ENCODE measurements around the gene EIF5.

EIF5 gene

DNA sequence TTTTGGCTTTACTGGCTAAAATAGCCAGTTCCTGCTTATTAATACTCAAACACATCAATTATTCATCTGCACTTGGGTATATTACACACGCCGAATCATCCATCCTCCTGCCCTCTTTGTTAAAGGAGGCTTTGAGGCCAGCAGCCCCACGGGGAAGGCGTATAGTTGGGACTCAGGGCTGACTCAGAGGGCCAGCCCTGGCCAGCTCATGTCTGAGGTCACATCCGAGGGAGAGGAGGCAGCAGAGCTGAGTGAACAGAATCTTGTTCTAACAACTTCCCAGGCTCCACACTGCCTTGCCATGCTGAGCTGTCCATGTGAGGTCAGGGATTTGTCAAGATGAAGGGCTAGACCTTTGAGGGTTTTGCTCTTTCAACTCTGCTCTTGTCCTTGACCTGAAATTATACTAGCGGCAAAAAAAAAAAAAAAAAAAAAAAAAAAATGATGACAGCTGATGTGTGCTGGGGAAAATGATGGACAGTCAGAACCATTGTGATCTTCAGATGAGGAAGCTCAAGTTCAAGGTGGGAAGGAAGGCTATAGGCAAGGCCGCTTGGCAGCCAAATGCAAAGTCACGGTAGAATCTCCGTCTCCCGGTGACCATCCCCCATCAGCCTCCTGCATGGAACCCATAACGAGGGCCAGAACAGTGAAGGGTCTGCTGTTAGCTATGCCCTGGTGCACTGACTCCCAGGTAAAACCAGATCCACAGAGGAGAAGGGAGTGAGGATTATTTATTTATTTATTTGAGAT is 38.7 kb downstream of the EIF5 start:
- FAIRE-seq: no peak

DNA sequence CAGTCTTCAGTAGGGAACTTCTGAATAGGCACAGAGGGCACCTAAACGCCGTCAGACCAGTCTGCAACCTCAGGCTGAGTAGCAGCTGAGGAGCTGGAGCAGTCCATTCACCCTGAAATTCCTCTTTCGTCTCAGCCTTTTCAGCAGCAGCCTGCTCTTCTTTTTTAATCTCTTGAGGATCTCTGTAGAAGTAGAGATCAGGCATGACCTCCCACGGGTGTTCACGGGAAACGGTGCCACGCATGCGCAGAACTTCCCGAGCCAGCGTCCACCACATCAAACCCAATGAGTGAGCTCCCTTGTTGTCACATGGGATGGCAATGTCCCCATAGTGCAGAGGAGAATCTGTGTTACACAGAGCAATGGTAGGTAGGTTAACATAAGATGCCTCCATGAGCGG is 40.1 kb downstream of the EIF5 start:
- FAIRE-seq: no peak

DNA sequence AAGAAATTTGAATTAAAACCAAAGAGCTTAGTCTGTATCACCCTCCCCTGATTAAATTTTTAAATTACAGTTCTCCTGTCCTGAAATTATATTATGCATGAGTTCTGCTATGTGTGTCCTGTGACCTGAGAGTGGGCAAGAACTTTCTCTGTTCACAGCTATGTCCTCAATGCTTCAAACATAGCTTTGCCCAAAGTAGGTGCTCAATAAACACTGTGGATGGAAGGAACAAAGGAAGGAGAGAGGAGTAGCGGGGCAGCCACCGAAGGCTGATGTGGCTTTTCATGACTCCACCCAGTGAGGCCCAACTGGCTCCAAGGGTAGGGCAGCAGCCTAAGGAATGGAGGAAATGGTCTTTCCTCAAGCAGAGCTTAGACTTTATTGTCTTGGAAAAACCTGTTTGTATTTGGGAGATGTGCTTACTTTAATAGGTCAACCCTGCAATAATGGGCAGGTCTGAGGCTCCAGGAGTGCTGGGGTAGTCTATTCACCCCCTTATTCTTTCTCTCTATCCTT is 43.5 kb downstream of the EIF5 start:
- no peak for FAIRE-seq

DNA sequence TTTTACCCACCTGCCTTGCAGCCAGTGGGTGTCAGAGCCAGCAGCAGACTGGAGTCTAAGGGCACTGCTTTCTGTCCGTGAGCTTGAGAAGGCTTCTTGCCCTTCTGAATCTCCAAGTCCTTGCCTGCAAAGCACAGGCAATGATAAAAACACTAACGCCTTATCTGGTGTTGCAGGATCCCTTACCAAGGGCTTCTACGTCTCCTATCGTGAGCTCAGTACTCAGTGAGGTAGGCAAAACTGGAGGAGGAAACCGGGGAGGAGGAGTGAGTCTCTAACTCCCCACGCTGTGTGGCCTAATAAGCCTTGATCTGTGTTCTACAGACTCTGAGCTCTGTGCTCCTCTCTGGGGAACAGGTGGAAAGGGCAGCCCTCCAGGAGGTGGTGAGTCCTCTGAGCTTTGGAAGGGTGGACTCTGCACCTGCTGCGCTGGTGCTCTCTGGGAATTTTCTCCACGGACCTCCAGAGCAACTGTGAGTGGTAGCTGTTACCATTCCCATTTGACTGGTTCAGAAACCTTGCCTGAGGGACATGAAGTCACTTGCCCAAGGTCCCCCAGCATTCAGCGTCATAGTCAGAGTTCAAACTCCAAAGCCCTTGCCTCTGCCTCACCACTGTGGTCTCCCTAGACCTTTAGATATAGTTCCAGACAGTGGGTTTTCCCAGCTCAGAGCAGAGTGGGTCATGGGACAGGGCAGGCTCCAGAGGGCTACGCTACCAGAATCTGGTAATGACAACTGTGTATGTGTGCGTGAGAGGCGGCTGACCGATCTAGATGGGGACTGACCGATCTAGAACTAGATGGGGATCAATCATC is 44.2 kb downstream of the EIF5 start:
- FAIRE-seq: no peak

DNA sequence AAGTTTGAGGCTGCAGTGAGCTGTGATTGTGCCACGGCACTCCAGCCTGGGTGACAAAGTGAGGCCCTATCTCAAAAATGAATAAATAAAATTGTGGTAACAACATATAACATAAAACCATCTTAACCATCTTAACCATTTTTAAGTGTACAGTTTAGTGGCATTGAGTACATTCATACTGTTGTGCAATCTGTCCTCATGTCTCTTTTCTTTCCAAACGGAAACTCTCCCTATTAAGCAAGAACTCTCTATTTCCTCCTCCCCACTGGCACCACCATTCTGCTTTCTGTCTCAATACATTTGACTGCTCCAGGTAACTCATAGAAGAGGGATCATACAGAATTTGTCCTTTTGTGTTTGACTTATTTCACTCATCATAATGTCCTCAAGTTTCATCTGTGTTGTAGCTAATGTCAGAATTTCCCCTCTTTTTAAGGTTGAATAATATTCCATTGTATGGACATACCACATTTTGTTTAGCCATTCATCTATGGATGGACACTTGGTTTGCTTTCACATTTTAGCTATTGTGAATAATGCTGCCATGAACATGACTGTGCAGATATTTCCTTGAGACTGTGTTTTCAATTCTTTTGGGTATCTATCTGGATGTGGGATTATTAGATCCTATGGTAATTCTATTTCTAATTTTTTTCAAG is 46.8 kb downstream of the EIF5 start:
- no peak for FAIRE-seq

DNA sequence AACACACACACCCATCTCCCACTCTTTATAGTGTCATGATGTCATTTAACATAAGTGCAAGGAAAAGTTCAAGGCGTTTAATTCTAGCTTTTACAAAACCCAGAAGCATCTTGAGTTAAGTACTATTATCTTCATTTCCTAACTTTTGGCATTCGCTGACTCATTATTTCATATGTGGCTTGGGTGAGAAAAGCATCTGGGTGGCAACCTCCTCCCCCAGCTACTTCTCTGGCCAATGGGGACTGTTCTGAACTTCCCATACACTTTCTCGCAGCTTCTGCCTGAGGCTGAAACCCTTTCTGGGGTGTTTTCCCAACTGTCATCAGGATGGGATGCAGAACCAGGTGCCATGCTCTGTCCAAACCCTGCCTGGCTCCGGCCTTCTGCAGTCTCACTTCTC is 48.3 kb downstream of the EIF5 start:
- FAIRE-seq: no peak

DNA sequence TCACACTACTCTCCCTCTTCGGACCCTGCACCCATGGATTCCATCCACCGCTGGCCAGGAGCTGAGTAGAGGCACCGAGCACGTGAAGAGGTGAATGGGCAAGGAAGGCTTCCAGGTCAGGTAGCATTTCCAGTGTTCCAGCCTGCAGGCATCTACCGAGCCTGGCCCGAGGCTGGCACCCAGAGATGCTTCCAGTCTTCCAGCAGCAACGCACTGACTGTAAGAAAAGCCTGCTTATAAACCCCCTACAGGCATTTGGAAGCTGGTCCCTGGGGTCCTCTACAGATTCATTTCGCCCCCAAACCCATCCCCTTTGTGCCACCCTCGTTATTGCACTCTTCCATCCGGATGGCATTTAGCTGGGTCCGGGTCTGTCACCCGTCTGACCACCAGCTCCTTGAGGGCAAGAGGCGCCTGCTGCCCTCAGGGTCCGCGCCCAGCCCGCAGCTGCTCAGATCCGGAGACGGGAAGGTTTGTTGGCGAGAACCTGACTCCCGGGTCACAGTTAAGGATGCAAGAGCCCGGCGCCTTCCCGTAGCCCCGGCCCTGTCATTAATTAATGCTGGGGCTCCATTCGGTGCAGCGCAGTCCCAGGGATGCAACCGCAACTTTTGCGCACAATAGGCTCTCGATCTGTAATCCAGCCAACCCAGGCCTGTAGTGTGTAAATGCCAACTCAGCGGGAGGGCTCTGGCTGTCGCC is 50.6 kb downstream of the EIF5 start:
- FAIRE-seq: no peak

DNA sequence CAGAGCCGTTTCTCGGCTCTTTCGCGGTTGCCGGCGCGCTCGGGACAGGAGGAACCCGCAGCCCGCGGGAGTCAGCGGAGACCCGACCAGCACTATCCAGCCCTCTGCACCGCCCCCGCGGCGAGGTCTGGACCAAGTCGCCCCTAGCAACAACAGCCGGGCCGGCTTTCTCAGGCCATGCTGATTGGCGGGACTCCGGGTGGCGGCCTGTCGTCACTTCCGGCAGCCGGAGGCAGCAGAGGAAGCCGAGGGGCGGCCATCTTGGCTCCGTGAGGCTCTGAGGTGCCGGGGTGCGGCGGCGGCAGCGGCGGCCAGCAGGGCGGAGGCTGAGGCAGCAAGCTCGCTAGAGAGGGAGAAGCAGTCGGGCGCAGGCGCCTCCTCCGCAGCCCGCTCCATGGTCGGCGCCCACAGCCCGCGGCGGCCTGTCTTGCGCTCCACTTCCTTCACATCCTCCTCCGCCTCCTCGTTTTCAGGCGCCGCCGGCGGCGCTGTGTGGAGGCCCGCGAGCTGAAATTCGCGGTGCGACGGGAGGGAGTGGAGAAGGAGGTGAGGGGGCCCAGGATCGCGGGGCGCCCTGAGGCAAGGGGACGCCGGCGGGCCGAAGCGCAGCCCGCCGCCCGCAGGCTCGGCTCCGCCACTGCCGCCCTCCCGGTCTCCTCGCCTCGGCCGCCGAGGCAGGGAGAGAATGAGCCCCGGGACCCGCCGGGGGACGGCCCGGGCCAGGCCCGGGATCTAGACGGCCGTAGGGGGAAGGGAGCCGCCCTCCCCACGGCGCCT is 51.3 kb downstream of the EIF5 start, which contains the start of gene MARK3:
Gene MARK3 (plus strand): TSS at position 264 of the 777 bp plus-strand sequence. CDS start 615 bp downstream, outside the sequence.
- FAIRE-seq: no peak

DNA sequence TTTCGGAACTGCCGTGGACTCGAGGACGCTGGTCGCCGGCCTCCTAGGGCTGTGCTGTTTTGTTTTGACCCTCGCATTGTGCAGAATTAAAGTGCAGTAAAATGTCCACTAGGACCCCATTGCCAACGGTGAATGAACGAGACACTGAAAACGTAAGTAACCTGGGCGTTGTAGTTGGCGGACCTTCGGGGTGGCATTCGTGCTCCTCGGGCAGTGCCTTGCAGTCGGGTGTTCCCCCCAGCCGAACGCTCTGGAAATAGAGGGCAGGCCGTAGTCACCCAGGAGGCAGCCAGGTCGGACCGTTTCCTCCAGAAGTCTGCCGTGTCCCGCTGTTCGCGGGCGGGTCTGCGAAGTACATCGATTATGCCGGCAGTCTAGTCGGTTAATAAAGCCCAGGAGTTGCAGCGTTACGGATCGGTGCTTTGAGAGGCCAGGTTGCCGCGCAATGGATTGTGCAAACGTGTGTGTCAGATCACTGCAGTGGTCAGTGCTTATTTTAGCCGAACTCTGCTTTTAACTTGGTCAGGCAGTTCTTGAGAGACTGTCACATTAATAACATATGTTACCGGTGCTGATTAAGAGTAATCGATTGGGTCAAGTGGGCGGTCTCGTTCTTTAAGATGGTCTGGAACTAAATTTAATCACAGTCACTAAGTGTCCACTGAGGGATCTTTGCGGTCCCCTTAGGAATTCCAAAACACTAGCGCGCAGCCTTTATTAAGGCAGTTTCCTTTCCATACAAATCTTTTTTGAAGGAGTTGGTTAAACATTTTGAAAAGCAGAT is 52.1 kb downstream of the EIF5 start:
- FAIRE-seq: no peak

DNA sequence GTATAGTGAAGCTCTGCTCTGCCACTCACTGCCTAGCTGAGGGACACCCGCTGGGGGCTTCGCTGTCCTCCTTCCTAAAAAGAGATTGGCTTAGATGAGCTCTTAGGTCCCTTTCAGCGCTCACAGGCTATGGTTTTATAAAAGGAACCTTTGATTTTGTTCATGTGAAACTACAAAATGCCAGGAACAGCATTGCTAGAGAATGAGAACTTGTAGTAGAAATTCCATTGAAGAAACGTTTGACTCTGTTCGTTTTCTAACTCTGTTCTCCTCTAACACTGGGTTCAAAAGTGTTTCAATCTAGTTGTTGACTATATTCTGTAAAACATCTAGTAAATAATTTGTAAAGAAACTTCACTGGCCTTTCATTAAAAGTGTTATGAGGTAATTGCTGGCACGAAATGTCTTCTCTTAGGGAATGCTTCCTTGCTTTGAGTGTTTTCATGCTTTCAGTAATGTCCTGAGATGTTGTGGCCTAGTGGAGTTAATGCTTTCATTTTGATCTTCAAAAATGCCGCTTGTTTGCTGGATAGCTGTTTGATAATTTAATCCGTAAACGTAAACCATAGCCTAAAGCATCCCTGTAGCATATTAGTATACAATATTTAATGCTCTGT is 52.8 kb downstream of the EIF5 start:
- no peak for FAIRE-seq

DNA sequence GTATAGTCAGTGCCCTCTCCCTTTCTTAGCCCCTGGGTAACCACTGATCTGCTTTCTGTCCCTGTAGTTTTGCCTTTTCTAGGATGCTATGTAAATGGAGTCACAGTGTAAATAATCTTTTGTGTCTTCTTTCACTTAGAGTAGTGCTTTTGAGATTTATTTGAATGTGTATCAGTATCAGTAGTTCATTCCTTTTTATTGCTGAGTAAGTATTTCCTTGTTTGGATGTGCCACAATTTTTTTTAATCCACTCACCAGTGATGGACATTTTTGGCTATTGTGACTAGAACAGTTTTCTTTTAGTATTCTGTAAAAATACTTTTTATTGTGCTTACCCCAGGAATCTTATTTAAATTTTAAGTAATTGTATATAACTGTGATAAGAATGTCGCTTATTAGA is 54.6 kb downstream of the EIF5 start:
- FAIRE-seq: no peak

DNA sequence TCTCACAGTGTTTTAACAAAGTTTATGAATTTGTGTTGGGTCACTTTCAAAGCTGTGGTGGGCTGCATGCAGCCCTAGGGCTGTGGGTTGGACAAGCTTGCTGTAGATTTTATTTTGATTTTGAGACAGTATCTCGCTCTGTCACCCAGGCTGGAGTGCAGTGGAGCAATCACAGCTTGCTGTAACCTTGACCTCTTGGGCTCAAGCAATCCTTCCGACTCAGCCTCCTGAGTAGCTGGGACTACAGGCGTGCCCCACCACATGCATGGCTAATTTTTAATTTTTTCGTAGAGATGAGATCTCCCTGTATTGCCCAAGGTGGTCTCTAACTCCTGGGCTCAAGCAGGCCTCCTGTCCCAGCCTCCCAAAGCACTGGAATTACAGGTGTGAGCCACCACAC is 56.6 kb downstream of the EIF5 start:
- no peak for FAIRE-seq

DNA sequence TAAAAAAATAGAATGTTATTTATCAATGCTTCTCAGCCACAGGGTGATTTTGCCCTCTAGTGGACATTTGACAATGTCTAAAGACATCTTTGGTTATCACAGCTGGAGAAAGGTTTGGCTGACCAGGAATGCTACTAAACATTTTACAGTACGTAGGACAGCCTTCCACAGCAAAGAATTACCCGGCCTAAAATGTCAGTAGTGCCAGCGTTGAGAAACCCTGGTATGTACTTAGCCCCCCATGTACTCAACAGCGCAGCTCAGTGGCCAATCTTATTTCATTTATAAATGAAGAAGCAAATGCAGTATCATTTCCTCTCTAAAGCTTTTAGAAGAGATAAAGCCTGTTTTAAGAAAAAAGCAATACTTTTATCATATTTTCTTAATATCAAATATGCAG is 57.0 kb downstream of the EIF5 start:
- no peak for FAIRE-seq

DNA sequence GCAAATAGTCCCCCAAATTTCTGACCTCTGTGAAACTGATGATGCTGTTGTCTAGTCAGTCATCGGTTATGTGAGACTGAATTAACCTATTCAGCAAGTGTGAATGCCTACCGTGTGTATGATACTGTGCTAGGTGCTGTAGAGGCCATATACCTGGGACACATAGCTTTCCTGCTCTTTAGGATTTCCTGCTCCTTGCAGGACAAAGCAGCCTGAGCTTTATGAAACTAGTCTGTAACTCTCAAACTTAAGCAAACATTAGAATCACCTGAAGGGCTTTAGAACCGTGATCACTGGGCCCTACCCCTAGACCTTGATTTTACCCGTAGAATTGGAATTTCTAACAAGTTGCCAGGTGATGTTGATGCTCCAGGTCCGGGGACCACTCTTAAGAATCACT is 58.1 kb downstream of the EIF5 start:
- FAIRE-seq: no peak

DNA sequence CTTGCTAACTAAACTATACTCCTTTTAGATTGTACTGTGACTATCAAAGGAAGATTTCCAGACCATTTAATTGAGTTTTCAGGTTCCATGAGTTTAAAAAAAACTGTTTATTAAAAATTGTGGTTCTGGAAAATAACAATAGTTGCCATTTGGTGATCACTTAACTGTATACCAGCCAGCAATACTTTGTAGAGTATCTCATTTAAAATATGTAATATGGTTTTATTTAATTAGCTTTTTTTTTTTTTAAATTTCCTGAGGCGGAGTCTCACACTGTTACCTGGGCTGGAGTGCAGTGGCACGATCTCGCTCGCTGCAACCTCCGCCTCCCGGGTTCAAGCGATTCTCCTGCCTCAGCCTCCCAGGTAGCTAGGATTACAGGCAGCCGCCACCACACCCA is 58.5 kb downstream of the EIF5 start:
- no peak for FAIRE-seq

DNA sequence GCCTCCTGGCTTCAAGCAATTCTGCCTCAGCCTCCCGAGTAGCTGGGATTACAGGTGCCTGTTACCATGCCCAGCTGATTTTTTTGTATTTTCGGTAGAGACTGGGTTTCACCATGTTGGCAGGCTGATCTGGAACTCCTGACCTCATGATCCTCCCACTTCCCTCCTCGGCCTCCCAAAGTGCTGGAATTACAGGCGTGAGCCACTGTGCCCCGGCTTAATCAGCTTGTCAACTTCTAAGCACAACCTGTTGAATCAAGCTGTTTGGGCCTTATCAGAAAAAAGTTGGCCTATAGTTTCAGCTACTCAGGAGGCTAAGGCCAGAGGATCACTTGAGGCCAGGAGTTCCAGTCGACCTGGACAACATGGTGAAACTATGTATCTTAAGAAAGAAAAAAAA is 59.0 kb downstream of the EIF5 start:
- FAIRE-seq: no peak

DNA sequence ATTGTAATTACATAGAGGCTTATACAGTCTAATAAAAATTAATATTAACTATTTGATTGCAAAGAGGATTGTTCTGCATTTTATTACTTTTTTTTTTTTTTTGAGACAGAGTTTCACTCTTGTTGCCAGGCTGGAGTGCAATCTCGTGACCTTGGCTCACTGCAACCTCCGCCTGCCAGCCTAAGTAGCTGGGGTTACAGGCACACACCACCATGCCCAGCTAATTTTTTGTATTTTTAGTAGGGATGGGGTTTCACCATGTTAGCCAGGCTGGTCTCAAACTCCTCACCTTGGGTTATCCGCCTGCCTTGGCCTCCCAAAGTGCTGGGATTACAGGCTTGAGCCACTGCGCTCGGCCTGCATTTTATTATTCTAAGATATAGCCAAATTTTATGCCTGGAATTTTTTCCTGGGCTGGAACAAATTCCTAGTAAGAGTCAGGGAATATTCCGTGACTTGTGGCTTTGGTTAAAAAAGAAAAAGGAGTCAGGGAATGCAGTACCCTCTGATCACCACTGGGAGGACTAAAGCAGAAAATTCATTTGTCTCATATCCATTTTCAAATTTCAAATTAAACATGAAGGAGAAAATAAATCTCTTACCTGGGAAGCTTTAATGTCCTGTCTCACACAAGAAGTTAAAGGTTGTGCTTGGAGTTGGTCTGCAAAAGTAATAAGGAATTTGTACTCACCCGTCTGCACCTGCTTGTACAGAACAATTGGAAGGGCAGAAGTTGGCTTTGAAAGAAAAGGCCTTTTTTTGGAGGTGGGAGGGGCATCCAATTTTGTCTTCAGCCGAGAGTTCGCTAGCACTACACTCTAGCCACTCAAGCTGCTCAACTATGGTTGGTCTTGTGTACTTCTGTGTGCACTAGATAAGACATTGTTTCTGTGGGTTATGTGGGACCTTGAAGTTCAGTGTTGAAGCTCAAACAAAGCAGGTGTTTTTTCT is 59.9 kb downstream of the EIF5 start:
- FAIRE-seq: no peak
